DMS53 (cell line): Measurements from ENCODE around the gene PTPN7.
"Not testable (repeated sequence)": the region's sequence is repeated elsewhere in the genome, so short reads cannot be mapped to it uniquely, and the experiment has no call there.

Experiments used
- DNase-seq: peaks from one replicate; lab custom pipeline; 2025; lab: John Stamatoyannopoulos, UW

Gene PTPN7

DNA sequence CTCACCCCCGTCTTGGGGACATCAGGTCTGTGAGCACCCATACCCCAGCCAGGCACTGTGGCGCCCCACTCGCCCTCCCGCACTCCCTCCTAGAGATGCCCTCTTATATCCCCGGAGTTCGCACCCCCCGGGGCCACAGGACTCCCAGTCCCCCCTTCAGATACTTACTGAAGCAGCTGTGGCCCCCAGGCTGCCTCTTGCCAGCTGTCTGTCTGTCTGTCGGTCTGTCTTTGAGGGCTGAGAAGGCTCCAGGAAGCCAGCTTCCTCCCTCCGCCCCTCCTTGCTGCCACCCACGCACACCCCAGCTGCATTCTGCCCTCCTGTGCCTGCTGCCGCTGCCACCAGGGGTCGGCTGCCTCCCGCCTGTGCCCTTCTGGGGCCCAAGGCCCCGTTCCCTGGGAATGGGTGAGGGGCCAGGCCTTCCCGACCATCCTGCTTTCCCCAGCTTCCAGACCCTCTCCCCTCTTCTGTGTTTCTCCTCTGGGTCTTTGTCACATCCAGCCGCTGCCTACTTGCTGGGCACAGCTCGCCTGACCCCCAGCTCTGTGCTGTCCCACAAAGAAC, at the start of gene PTPN7:
Gene PTPN7, minus strand, starts transcription at position 226 of the 564 bp plus-strand sequence. CDS start 1,200 bp downstream, outside the sequence.
- DNase-seq, result no peak

DNA sequence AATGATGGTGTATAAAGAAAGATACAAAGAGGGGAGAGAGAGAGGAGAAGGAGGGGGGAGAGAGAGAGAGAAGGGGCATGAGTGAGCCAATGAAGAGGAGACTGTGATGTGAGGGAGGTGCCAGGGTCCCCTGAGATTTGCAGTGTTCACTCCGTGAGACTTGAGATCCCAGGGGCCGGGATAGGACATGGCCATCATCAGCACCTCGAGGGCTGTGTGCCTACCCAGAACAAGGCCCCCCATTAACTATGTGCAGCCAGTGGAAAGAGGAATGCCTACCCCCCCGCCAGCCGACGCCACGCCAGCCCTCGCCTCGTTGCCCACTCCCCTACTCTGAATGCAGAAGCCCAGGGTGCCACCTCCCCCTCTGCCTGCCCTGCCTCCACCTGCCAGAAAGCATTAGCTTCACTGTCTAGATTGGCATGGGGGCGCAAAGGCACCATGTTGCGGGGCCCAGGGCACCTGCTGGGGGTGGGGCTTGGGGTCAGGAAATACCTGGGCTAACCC, 48.0 kb upstream of the PTPN7 start:
- DNase-seq, result no peak

DNA sequence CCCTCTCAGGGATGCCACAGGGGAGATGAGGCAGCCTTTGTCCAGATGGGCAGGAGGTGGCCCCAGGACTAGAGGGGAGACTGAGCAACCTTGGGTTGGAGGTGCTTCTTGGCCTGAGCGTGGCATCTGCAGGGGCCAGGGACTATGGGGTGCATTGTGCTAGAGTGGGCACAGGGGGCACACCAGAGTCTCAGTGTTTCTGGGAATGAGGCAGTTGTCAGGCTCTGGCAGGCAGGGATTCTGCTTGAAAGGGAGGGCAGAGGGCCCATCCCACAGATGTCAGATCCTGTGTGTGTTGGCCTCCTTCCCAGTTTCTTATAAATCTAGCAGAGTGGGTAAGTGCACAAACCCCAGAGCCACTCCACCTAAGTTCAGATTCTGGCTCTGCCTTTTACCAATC, 46.9 kb upstream of the PTPN7 start:
- DNase-seq, result peak; percentile 33

DNA sequence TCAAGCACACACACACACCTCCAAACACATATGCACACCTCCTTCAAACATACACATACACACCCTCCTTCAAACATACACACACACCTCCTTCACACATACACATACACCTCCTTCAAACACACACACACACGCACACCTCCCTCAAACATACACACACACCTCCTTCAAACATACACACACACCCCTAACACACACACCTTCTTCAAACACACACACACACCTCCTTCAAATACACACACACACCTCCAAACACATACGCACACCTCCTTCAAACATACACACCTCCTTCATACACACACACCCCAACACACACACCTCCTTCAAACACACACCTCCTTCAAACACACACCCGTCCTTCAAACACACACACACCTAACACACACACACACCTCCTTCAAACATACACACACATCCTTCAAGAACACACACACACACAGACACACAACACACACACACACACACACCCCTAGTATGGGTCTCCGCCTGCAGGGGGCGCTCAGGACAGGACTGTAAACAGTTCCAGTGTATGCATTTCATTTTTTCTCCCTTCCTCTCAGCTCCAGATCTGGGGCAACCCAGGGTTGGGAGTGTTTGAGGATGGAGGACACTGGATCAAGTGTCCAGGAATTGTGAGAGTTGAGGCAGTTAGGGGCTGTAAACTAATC, 45.3 kb upstream of the PTPN7 start:
- peak; percentile 29 for DNase-seq

DNA sequence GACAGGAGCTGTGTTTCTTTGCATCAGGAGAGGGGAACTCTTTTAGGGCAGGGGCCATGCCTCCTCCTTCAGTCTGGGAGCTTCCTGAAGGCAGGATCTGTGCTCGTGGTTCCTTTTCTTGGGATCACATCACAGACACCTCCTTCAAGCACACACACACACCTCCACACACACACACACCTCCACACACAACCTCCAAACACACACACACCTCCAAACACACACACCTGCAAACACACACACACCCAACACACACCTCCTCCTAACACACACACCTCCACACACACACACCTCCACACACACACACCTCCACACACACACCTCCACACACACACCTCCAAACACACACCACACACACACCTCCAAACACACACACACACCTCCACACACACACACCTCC, 43.7 kb upstream of the PTPN7 start:
- DNase-seq, result no peak

DNA sequence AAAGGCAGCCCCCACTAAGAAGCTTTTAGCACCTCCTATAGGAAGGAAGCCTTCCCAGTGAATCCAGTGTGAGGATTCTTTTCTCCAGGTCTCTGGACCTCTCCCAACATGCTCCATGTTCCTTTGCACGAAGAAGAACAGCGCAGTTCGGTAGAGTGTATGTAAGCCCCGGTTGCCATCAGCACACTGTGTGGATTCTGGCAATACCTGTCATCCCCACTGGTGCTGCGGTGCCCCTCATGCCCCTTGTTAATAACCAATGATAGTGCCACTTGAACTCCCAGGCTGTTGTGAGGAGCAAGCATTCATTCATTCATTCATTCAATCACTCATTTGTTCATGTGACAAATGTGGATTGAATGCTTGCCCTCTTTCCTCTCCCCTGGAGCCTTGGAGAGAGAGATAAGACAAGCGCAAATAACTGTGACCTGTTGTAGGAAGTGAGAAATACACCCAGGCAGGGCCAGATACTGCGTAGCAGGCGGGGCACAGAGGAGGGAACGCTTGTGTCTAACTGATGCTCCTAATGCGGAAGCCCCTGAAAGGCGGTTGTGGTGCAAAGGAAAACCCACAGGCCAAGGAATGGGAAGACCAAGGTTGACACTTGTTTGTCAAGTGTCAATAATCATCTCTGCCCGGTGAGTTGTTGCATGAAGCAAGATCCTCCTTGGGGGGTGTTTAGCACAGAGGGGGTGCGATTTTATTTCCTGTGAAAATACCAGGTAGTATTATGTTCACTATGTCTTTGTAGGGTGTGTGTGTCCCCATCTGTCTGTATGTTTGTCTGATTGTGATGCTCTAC, 43.0 kb upstream of the PTPN7 start:
- peak; percentile 62 for DNase-seq

DNA sequence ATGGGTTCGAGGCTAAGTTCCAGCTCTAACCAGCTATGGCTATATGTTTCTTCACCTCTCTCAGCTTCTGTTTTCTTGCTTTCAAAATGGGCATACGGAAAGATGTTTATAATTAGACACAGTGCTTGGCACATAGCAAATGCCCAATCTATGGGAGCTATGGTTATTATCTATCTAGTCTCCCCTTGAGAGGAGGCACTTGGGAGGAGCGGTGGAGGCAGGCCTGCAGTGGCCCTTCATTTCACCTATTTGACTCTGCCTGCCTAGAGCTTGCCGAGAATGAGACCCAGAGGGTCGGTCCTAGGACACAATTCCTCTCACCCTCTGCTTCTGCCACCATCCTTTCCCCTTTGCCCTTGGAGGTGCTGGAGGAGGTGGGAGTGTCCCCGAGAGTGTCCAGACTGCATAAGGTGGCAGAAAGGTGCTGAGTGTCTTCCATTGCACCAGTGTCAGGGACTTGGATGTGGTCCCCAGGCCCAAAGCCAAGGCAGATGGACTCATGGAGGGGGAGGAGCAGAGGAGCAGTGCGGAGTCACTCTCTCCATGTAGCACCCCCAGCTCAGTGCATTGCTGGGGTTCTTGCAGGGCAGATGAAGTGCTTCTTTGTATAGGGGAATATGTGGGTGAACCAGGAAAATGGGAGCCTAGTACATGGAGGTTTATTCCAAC, 42.2 kb upstream of the PTPN7 start:
- DNase-seq, result no peak

DNA sequence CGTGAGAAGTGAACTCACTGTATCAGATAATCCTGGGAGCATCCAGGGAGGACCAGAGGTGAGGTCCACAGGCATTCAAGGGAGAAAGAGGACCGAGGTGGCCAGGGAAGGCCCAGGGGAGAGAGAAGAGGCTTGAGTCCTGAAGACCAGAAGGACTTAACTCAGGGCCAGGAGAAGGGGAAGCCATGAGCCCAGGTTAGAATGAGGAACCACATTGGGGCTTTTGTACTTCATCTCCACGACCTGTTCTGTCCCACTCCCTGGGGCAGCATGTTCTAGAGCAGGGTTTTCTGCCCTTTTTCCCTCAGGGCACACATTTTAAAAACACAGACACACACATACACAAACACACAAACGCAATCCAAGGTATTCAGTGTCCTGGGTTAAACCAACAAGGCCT, 41.6 kb upstream of the PTPN7 start:
- DNase-seq, result peak; percentile 23

DNA sequence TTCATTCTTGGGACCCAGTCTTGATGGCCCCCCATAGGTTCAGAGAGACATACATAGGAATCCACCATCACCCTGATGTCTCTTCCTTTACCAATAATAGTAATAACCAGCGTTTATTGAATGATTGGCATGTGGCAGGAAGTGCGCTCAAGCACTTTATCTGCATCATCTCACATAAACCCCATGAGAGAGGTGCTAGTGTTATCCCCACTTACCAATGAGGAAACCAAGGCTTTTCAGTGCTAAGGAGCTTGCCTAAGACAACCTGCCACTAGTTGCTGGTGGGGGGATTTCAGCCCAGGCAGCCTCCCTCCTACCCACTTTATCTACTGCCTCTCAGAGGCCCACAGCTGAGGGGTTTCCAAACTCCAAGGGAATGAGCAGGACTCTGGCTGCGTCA, 40.9 kb upstream of the PTPN7 start:
- DNase-seq, result no peak

DNA sequence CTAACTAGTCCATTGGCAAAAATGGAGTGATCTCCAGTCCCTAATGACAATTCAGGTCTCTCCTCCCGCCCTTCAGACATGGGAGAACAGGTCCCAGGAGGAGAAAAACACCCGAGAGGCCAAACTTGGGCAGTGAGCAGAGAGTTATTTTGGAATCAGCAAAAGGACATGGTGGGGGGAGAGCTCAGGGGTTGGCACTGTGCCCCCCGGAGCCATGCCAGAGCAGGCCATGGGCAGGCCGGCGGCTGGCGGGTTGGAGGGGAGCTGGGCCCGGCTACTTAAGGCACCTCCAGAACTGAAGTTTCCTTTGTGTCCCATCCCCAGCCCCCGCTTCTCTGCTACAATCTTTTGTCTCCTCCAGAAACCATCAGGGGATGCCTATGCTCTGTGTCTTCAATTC, 40.3 kb upstream of the PTPN7 start:
- DNase-seq, result no peak

DNA sequence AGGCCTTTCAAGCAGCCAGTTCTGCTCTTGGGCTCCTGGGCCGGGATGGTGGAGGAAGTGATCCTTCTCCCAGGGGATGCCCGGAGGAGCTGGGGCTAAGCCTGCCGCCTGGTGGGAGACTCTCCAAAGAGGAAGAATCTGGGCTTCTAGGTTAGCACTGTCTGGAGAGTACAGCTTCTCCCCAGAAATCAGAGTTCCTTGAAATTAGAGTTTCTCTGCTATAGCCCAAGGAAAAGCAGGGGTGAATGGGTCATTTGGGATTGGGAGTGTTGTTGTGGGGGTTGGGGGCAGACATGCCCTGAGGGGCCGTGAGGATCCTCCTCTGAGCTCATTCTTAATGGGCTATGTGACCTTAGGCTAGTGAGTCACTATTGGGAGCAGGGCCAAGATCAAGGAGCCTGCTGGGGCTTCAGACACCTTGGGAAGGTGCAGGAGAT, 39.7 kb upstream of the PTPN7 start:
- DNase-seq, result peak; percentile 34

DNA sequence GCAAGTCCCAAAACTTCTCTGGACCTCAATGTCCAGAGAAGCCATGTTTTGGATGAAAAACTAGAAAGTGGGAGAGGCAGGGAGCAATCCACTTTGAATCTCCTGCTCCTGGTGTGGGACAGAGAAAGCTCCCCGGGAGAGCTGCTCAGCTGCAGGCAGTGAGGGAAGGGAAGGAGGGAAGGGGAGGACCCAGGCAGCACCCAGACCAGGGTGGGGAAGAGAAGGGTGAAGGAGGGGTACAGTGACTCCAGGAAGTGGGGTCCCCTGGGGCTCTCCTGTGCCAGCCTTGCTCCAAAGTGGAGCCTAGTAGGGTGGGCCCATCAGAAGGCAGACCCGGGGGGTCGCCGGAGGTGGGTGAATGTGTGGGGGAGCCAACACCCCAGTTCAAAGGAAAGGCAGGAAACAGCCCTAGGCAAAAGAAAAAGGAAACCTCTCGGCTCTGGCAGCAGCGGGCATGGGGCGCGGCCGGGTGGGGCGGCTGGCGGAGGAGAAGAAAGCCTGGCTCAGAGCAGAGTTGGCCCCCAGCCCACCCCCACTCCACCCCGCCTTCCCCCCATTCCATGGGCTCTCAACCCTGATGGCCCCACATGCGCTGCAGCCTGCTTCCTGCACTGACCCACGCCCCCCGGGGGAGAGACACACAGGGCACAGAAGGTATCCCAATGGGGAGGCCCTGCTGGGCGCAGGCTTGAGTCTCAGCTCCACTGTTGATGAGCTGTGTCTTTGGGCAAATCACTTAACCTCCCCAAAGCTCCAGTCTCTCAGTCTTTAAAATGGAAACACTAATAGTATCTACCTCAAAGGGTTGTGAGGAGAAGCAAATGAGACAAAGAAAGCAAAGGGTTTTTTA, 38.9 kb upstream of the PTPN7 start:
- no peak for DNase-seq

DNA sequence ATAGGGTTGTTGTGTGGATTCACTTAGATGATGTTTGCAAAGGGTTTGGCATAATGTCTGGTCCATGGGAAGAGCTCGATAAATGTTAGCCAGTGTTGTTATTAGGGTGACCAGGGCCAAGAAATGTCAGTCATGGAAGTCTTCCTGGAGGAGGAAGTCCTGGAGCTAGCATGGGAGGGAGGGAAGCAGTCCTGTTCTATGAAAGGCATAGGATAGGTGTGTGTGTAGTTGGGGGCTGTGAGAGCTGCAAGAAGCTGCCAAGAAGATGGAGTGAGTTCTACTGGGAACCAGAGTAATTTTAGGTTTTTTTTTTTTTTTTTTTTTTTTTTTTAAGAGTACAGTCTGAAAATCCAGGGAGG, 37.9 kb upstream of the PTPN7 start:
- no peak for DNase-seq

DNA sequence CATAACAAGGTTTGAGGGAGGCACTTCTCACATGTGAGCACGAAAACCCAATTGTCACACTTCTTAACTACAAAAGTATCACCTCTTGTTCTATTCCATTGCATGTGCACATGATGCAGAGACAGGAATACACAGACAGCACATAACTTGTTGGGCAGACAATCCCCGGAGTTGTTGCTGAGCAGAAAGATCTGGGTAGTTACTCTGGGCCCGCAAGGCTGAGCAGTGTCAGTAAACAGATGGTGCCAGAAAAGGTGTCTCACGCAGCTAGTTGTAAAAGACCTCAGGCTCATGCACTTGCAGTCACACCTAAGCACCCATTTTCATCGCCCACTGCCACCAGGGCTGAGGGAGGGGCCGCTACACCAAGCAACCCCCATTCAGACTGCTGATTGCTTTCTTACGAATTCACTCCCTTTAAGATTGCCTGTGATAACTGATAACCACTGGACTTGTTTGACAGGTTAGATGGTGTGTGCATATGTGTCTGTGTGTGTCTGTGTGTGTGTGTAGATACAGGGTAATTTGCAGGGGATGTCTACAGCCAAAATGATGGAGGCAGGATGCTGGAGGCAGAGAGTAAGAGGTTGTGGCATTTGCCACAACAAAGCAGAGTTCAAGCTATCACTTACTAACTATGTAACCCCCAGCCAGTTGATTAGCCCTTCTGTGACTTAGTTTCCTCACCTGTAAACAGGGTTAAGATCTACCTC, 37.4 kb upstream of the PTPN7 start:
- no peak for DNase-seq

DNA sequence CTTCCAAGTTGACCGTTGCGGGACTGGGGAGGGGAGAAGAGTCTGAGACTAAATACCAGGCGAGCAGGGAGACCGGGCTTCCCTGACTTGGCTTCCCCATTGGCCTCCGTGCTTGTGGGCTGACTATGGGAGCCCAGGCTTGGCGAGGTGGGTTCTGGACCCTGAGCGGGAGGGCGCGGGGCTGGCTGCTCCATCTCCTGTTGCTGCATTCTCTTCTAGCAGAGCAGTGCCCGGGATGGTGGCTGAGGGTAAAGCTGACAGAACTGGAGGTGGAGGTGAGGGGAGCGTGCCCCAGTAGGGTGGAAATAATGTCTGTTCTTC, 33.9 kb upstream of the PTPN7 start:
- no peak for DNase-seq

DNA sequence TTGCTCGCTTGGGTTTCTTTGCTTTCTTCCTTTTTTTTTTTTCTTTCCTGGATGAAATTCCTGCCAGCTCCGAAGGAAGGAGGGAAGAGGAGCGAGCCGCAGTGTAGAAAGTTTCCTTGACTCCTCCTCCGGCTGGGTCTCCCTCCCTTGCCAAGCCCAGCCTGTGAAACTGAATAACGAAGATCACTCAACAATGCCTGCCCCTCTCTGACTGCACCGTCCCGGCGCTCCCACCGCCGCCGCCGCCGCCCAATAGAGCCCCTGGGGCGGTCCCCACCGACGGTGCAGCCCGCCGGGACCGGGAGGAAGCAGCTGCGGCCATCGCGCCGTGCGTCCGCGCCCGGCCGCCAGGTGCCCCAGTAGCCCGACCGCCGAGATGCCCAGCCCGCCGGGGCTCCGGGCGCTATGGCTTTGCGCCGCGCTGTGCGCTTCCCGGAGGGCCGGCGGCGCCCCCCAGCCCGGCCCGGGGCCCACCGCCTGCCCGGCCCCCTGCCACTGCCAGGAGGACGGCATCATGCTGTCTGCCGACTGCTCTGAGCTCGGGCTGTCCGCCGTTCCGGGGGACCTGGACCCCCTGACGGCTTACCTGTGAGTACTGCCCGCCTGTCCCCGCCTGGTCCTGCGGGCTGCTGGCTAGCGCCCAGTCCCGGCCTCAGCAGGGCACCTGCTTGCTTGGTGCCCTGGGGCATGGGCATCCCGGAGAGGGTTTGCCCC, 33.4 kb upstream of the PTPN7 start, which contains the start of gene LGR6:
Gene LGR6, plus strand, starts transcription at position 186 of the 714 bp plus-strand sequence. Its CDS starts 191 bp downstream, at position 377.
- peak; percentile 63 for DNase-seq

DNA sequence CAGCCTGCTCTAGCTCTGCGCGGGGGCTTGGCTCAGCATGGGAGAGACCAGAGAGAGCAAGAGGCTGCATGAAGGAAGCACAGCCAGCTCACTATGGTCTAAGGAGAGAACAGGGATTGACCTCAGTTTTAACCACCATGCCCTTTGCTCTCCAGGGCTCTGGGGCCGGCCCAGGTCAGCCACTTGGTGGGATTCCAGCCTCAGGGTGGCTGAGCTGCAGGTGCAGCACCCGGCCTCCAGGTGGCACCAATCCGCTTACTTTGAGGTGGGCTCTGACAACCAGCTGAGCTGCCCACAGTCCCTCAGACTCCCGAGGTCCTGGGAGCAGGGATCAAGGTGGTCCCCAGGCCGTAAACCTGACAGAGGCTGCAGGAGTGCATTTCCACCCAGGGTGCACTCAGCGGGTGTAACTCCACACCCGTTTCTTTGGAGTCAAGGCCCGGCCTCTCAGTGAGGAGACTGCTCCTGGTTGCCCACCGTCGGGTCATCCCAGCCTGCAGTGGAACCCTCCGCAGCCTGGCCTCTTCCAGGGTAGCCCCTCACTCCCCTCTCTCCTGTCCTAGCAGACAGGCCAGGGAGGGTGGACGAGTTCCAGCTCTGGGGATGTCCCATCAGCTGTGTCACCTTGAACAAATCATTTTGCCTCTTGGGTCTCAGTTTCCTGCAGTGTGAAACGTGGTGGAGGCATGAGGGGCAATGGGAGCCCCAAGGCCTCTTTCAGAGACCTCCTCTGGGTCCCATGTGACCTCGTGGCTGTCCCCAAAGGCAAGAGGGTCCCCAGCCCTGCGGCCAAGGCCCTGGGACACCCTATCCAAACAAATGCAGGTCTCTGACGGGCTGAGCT, 32.6 kb upstream of the PTPN7 start:
- DNase-seq, result peak; percentile 80

DNA sequence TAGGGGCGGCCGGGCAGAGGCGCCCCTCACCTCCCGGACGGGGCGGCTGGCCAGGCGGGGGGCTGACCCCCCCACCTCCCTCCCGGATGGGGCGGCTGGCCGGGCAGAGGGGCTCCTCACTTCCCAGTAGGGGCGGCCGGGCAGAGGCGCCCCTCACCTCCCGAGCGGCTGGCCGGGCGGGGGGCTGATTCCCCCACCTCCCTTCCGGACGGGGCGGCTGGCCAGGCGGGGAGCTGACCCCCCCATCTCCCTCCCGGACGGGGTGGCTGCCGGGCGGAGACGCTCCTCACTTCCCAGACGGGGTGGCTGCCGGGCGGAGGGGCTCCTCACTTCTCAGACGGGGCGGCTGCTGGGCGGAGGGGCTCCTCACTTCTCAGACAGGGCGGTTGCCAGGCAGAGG, 31.0 kb upstream of the PTPN7 start:
- DNase-seq, result not testable (repeated sequence)
